Progenitor cell of endocrine pancreas (in vitro differentiated cells): ENCODE measurements around the gene MICU1. TPM values are rescaled to one million over a fixed set of nuclear protein-coding genes. Genes with fewer than 3 reads are reported as not detected.
"Not testable (repeated sequence)": the region's sequence is repeated elsewhere in the genome, so short reads cannot be mapped to it uniquely, and the experiment has no call there.

Experiments
- DNase-seq: peaks from one replicate; pipeline ENCODE4 v3.0.0; 2021; ENCODE audit warnings: low spot score; ENCODE audit not compliant: unreplicated experiment
- H3K27ac Mint-ChIP-seq: 2 replicates; pipeline ENCODE4 v1.8.0; 2021; ENCODE audit warnings: mild to moderate bottlenecking, moderate library complexity, mixed read lengths
- H3K27me3 Mint-ChIP-seq: 2 replicates; pipeline ENCODE4 v1.8.0; 2021; ENCODE audit warnings: mixed read lengths
- H3K36me3 Mint-ChIP-seq: 2 replicates; pipeline ENCODE4 v1.8.0; 2022; ENCODE audit warnings: mixed read lengths; ENCODE audit not compliant: insufficient read depth
- H3K4me1 Mint-ChIP-seq: 2 replicates; pipeline ENCODE4 v1.8.0; 2021; ENCODE audit warnings: low read depth, mixed read lengths
- H3K4me3 Mint-ChIP-seq: 2 replicates; pipeline ENCODE4 v1.8.0; 2021; ENCODE audit warnings: low read depth, mild to moderate bottlenecking, moderate library complexity, mixed read lengths
- H3K9me3 Mint-ChIP-seq: 2 replicates; pipeline ENCODE4 v1.8.0; 2021; ENCODE audit warnings: low read depth, mixed read lengths
- total RNA-seq: library from RNA; stranded (reverse); gene quantifications from 2 replicates; pipeline ENCODE4 v1.2.1, GENCODE V29; 2021
- TF ChIP-seq, protein P1 (sequence below): fragments of 200-600 bp; sonication (generic); IDR thresholded peaks from one replicate; pipeline ENCODE4 v1.5.0; 2021; ENCODE audit warnings: antibody characterized with exemption, mild to moderate bottlenecking; ENCODE audit not compliant: unreplicated experiment

Gene MICU1
- total RNA-seq, 1 donor from 2014 or later: 63.3 TPM

DNA sequence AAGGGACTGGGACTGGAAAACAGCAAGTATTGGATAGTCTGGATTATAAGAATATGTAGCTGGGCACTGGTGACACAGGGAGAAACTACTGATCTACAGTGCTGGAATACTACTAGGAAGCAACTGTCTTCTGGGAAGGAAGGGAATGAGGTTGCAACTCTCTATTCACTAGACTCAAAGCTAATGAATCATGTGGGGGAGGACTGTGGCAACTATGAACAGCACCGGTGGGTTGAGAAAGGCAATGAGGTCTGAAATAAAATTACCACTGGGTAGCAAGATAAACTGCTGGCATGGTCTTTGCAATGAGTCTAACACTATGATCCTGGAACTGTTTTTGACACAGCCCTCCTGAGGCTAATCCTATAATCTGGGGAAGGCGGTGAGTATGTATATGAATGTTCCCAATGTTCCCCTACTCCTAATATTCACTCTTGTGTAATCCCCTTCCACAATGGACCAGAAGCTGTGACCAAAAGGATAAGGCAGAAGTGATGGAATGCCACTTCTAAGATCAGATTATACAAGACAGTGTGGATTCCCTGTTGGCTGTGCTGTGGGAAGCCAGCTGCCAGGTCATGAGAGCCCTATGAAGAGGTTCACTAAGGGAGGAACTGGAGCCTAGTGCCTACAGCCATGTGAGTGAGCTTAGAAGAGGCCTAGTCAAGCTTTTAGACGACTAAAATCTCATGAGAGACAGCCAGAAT, 169.8 kb downstream of the MICU1 start:
- TF ChIP-seq, protein P1, sequence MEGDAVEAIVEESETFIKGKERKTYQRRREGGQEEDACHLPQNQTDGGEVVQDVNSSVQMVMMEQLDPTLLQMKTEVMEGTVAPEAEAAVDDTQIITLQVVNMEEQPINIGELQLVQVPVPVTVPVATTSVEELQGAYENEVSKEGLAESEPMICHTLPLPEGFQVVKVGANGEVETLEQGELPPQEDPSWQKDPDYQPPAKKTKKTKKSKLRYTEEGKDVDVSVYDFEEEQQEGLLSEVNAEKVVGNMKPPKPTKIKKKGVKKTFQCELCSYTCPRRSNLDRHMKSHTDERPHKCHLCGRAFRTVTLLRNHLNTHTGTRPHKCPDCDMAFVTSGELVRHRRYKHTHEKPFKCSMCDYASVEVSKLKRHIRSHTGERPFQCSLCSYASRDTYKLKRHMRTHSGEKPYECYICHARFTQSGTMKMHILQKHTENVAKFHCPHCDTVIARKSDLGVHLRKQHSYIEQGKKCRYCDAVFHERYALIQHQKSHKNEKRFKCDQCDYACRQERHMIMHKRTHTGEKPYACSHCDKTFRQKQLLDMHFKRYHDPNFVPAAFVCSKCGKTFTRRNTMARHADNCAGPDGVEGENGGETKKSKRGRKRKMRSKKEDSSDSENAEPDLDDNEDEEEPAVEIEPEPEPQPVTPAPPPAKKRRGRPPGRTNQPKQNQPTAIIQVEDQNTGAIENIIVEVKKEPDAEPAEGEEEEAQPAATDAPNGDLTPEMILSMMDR: no peak
- Mint-ChIP-seq H3K36me3 (peaks cover 8% of the 10 kb centered on the region), H3K4me1 (peaks cover 18% of the 10 kb centered on the region), H3K27ac (peak overlapping the region; percentile 56), H3K9me3 (no peaks in the 10 kb centered on the region), H3K4me3 (no peak overlapping the region), H3K27me3 (no peaks in the 10 kb centered on the region)
- DNase-seq: no peak

DNA sequence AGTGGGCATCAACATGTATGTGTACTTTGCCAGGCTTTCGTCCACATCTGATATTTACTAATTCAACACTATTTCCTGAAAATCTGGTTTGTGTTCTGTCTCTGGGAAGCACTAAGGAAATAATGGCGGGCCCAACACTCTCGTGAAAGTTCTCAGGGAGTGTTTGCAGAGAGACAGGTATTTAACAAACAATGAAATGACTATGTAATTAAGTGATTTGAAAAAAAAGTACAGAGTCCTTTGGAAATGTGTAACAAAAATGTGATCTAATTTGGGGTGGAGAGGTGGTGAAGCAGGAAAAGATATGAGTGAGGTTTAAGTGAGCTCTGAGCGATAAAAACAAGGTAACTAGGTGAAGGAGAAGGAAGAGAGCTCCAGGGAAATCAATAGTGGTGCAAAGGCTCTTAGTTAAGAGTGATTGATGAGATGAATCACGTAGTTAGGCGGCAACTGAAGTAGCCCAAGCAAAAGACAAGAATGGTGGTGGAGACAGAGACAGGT, 175.9 kb downstream of the MICU1 start:
- no peaks in the 10 kb centered on the region for H3K27me3 Mint-ChIP-seq
- TF ChIP-seq, protein P1: no peak
- peak overlapping the region; percentile 89 for H3K27ac Mint-ChIP-seq
- no peaks in the 10 kb centered on the region for H3K9me3 Mint-ChIP-seq
- H3K4me1 Mint-ChIP-seq: peaks cover 52% of the 10 kb centered on the region
- H3K4me3 Mint-ChIP-seq: peak overlapping the region; percentile 2
- no peak for DNase-seq
- H3K36me3 Mint-ChIP-seq: peaks cover 1% of the 10 kb centered on the region

DNA sequence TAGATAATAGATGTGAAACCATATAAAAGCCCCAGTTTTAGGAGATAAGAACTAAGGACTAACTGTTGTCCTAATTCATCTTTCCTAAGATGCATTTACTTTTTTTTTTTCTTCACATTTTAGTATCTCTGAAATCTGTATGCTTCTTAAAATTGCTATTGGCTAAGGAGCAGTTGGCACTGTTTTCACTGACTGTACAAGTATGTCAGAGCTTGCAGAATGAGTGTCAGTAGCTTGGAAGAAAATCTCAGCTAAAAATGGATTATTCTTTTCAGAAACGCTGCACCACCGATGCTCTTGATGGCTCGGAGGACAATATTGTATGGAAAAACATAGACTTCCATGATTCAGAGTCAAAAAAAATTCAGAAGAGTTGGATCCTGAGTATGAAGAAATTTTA, 180.0 kb downstream of the MICU1 start:
- TF ChIP-seq, protein P1: no peak
- H3K27ac Mint-ChIP-seq: no peak overlapping the region
- H3K27me3 Mint-ChIP-seq: no peaks in the 10 kb centered on the region
- H3K4me1 Mint-ChIP-seq: peaks cover 44% of the 10 kb centered on the region
- no peak overlapping the region for H3K4me3 Mint-ChIP-seq
- peaks cover under 1% of the 10 kb centered on the region for H3K9me3 Mint-ChIP-seq
- peaks cover 15% of the 10 kb centered on the region for H3K36me3 Mint-ChIP-seq
- DNase-seq: no peak

DNA sequence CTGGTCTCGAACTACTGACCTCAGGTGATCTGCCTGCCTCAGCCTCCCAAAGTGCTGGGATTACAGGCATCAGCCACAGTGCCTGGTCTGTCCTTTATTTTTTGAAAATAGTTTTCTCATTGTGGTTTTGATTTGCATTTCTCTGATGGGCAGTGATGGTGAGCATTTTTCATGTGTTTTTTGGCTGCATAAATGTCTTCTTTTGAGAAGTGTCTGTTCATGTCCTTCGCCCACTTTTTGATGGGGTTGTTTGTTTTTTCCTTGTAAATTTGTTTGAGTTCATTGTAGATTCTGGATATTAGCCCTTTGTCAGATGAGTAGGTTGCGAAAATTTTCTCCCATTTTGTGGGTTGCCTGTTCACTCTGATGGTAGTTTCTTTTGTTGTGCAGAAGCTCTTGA, 182.9 kb downstream of the MICU1 start:
- Mint-ChIP-seq H3K4me1 (peaks cover 28% of the 10 kb centered on the region), H3K36me3 (peaks cover 33% of the 10 kb centered on the region), H3K9me3 (peaks cover 17% of the 10 kb centered on the region)
- H3K4me3 Mint-ChIP-seq, H3K27me3 Mint-ChIP-seq, DNase-seq, H3K27ac Mint-ChIP-seq: not testable (repeated sequence)

DNA sequence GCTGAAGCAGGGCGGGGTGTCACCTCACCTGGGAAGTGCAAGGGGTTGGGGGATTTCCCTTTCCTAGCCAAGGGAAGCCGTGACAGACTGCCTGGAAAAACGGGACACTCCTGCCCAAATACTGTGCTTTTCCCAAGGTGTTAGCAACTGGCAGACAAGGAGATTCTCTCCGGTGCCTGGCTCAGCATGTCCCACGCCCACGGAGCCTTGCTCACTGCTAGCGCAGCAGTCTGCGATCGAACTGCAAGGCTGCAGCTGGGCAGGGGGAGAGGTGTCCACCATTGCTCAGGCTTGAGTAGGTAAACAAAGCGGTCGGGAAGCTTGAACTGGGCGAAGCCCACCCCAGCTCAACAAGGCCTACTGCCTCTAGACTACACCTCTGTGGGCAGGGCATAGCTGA, 190.3 kb downstream of the MICU1 start:
- Mint-ChIP-seq H3K36me3 (peaks cover 33% of the 10 kb centered on the region), H3K27ac (peak overlapping the region; percentile 62), H3K9me3 (peaks cover 23% of the 10 kb centered on the region), H3K27me3 (no peaks in the 10 kb centered on the region), H3K4me1 (peaks cover 12% of the 10 kb centered on the region), H3K4me3 (no peak overlapping the region)
- no peak for DNase-seq
- TF ChIP-seq, protein P1: no peak

DNA sequence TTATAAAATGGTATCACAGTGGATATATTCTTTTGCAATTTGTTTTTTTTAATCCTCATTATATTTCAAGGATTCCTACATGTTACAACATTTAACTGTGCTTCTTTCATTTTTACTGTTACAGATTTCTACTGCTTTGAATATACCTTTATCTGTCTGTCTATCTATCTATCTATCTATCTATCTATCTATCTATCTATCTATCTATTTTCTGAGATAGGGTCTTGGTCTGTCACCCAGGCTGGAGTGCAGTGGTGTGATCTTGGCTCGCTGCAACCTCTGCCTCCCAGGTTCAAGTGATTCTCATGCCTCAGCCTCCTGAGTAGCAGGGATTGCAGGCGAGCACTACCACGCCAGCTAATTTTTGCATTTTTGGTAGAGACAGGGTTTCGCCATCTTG, 194.9 kb downstream of the MICU1 start:
- not testable (repeated sequence) for DNase-seq, H3K36me3 Mint-ChIP-seq, H3K4me3 Mint-ChIP-seq, H3K27ac Mint-ChIP-seq, H3K27me3 Mint-ChIP-seq, H3K9me3 Mint-ChIP-seq
- peaks cover 25% of the 10 kb centered on the region for H3K4me1 Mint-ChIP-seq
